Esophagus squamous epithelium (tissue), 4 donors: ENCODE results near the gene ANO3.

Experiments used
- CTCF ChIP-seq, 6 experiments: fragments of 450-650 bp in 4 of 6; fragments of 200-600 bp in 2 of 6; sonication (generic) in 2 of 6; IDR thresholded peaks; one replicate each; pipeline ENCODE4 v1.5.1; 2016 to 2019; ENCODE audit warnings: antibody characterized with exemption in 6 of 6, mild to moderate bottlenecking in 4 of 6, moderate library complexity in 4 of 6
- POLR2A ChIP-seq, 4 donors: fragments of 450-650 bp; IDR thresholded peaks; one replicate each; pipeline ENCODE4 v1.6.1; 2017; ENCODE audit warnings: antibody characterized with exemption in 4 of 4, mild to moderate bottlenecking in 4 of 4, moderate library complexity in 3 of 4

- TF ChIP-seq CTCF (IDR thresholded peaks at IDR 0.05) (no peak), POLR2A (IDR thresholded peaks at IDR 0.05) (no peak)
Measured at GRCh38 chr11:26324270-26324669, 7.7 kb upstream of the ANO3 start.
